T follicular helper cell (primary cell): ENCODE results near the gene ATP2A3.

Experiments
- DNase-seq: peaks from one replicate; pipeline ENCODE4 v3.0.0-alpha.2; 2020; ENCODE audit warnings: low read depth

Gene ATP2A3

GRCh38 chr17:3973495-3974137 lies 9.4 kb upstream of the ATP2A3 start:
- no peak for DNase-seq

GRCh38 chr17:3972931-3973330 lies 8.7 kb upstream of the ATP2A3 start:
- no peak for DNase-seq

- DNase-seq, result no peak
Measured at GRCh38 chr17:3972281-3972731, 8.1 kb upstream of the ATP2A3 start.

- no peak for DNase-seq
Measured at GRCh38 chr17:3970668-3971067, 6.4 kb upstream of the ATP2A3 start.

GRCh38 chr17:3969963-3970362 lies 5.7 kb upstream of the ATP2A3 start:
- DNase-seq, result no peak

GRCh38 chr17:3968886-3969524 lies 4.8 kb upstream of the ATP2A3 start:
- no peak for DNase-seq

- DNase-seq, result no peak
Measured at GRCh38 chr17:3968015-3968414, 3.8 kb upstream of the ATP2A3 start.

- DNase-seq, result no peak
Measured at GRCh38 chr17:3966720-3967363, 2.6 kb upstream of the ATP2A3 start.

- peak; percentile 46 for DNase-seq
Measured at GRCh38 chr17:3965118-3965800, 1.0 kb upstream of the ATP2A3 start.

- peak; percentile 66 for DNase-seq
Measured at GRCh38 chr17:3963237-3964201, 718 bp downstream of the ATP2A3 start.

GRCh38 chr17:3962965-3963236 lies 1.3 kb downstream of the ATP2A3 start:
- DNase-seq, result no peak

GRCh38 chr17:3962217-3962964 lies 1.8 kb downstream of the ATP2A3 start:
- DNase-seq, result no peak

- no peak for DNase-seq
Measured at GRCh38 chr17:3961564-3962047, 2.6 kb downstream of the ATP2A3 start.

- DNase-seq, result no peak
Measured at GRCh38 chr17:3960764-3961163, 3.5 kb downstream of the ATP2A3 start.

- DNase-seq, result no peak
Measured at GRCh38 chr17:3959921-3960601, 4.2 kb downstream of the ATP2A3 start.

- no peak for DNase-seq
Measured at GRCh38 chr17:3959295-3959899, 4.8 kb downstream of the ATP2A3 start.

GRCh38 chr17:3957735-3958599 lies 6.3 kb downstream of the ATP2A3 start:
- DNase-seq, result no peak

GRCh38 chr17:3956983-3957382 lies 7.3 kb downstream of the ATP2A3 start:
- no peak for DNase-seq
